Activated CD8-positive, alpha-beta memory T cell treated with anti-CD3 and anti-CD28 coated beads, Interleukin-2, amount 50 U/mL, for 1 hour (primary cell): ENCODE data around the gene PPM1H.
"Not testable (repeated sequence)": the region's sequence is repeated elsewhere in the genome, so short reads cannot be mapped to it uniquely, and the experiment has no call there.

Experiments
- DNase-seq: peaks from one replicate; pipeline ENCODE4 v3.0.0-alpha.2; 2020; ENCODE audit errors: extremely low read depth

PPM1H gene

GRCh38 chr12:62683776-62684569, 251.0 kb downstream of the PPM1H start:
- DNase-seq = no peak

GRCh38 chr12:62681306-62681705, 253.6 kb downstream of the PPM1H start:
- DNase-seq = no peak

- no peak for DNase-seq
Observed at GRCh38 chr12:62679608-62680007, 255.3 kb downstream of the PPM1H start.

GRCh38 chr12:62677355-62677754, 257.6 kb downstream of the PPM1H start:
- no peak for DNase-seq

- no peak for DNase-seq
Observed at GRCh38 chr12:62676521-62677307, 258.2 kb downstream of the PPM1H start.

GRCh38 chr12:62673028-62673815, 261.7 kb downstream of the PPM1H start:
- no peak for DNase-seq

- DNase-seq = no peak
Observed at GRCh38 chr12:62670986-62671720, 263.8 kb downstream of the PPM1H start.

- no peak for DNase-seq
Observed at GRCh38 chr12:62668782-62669181, 266.2 kb downstream of the PPM1H start.

- DNase-seq = not testable (repeated sequence)
Observed at GRCh38 chr12:62664951-62665350, 270.0 kb downstream of the PPM1H start.

- DNase-seq = no peak
Observed at GRCh38 chr12:62660756-62661155, 274.2 kb downstream of the PPM1H start.

- DNase-seq = no peak
Observed at GRCh38 chr12:62659453-62660295, 275.3 kb downstream of the PPM1H start.

GRCh38 chr12:62658910-62659309, 276.0 kb downstream of the PPM1H start:
- no peak for DNase-seq

GRCh38 chr12:62657363-62657632, 277.7 kb downstream of the PPM1H start:
- DNase-seq = no peak

GRCh38 chr12:62656591-62657362, 278.2 kb downstream of the PPM1H start:
- no peak for DNase-seq

- DNase-seq = no peak
Observed at GRCh38 chr12:62655666-62656151, 279.2 kb downstream of the PPM1H start.

- no peak for DNase-seq
Observed at GRCh38 chr12:62654326-62655241, 280.4 kb downstream of the PPM1H start.

- DNase-seq = no peak
Observed at GRCh38 chr12:62653740-62654139, 281.2 kb downstream of the PPM1H start.

- no peak for DNase-seq
Observed at GRCh38 chr12:62653304-62653703, 281.6 kb downstream of the PPM1H start.

GRCh38 chr12:62651138-62651537, 283.8 kb downstream of the PPM1H start:
- no peak for DNase-seq
